Neuronal stem cell (in vitro differentiated cells): ENCODE data around the gene SSU72.

Source experiments
- DNase-seq: peaks from one replicate; pipeline ENCODE4 v3.0.0-alpha.2; 2013; ENCODE audit warnings: low spot score
- H2AFZ ChIP-seq: one replicate; pipeline ENCODE4 v1.6.1; 2013; ENCODE audit warnings: mild to moderate bottlenecking, low read length, inconsistent platforms
- H2AK5ac ChIP-seq: 2 replicates; pipeline ENCODE4 v1.6.1; 2013; ENCODE audit warnings: low read depth, mild to moderate bottlenecking, inconsistent platforms, low read length, moderate library complexity, mixed read lengths
- H2BK120ac ChIP-seq: 2 replicates; pipeline ENCODE4 v1.6.1; 2013; ENCODE audit warnings: low read depth, mild to moderate bottlenecking, inconsistent platforms, low read length, moderate library complexity, mixed read lengths
- H2BK12ac ChIP-seq: one replicate; pipeline ENCODE4 v1.6.1; 2013; ENCODE audit warnings: low read length, inconsistent platforms
- H2BK15ac ChIP-seq: 2 replicates; pipeline ENCODE4 v1.6.1; 2013; ENCODE audit warnings: mild to moderate bottlenecking, low read length, inconsistent platforms, mixed read lengths
- H2BK5ac ChIP-seq: one replicate; pipeline ENCODE4 v1.6.1; 2013; ENCODE audit warnings: inconsistent platforms, mild to moderate bottlenecking, low read length, moderate library complexity
- H3K14ac ChIP-seq: one replicate; pipeline ENCODE4 v1.6.1; 2013; ENCODE audit warnings: low read length, inconsistent platforms
- H3K18ac ChIP-seq: 2 replicates; pipeline ENCODE4 v1.6.1; 2013; ENCODE audit warnings: low read length, inconsistent platforms
- H3K23ac ChIP-seq: 2 replicates; pipeline ENCODE4 v1.6.1; 2013; ENCODE audit warnings: low read depth, mild to moderate bottlenecking, mixed read lengths, low read length, inconsistent platforms; ENCODE audit not compliant: poor library complexity
- H3K27ac ChIP-seq: replicated peaks from 3 replicates; pipeline ENCODE4 v1.5.1; 2013; ENCODE audit warnings: low read length, inconsistent platforms
- H3K27me3 ChIP-seq, 3 experiments: 2 replicates each; pipeline ENCODE4 v1.6.1; 2013; ENCODE audit warnings: low read length in 3 of 3, mild to moderate bottlenecking in 2 of 3, inconsistent platforms in 1 of 3, low read depth in 1 of 3, mixed read lengths in 1 of 3, moderate library complexity in 1 of 3; ENCODE audit not compliant: control insufficient read depth in 3 of 3, insufficient read depth in 3 of 3
- H3K36me3 ChIP-seq, 2 donors: replicated peaks in 1 of 2; 2 replicates each; pipeline ENCODE4 v1.6.1; 2013; ENCODE audit warnings: low read length in 2 of 2; ENCODE audit not compliant: control insufficient read depth in 2 of 2, insufficient read depth in 2 of 2
- H3K4ac ChIP-seq: 2 replicates; pipeline ENCODE4 v1.6.1; 2013; ENCODE audit warnings: inconsistent platforms, mild to moderate bottlenecking, low read length, moderate library complexity
- H3K4me1 ChIP-seq, 2 donors: 1 replicate in 1 of 2; 2 replicates in 1 of 2; pipeline ENCODE4 v1.6.1; 2013; ENCODE audit warnings: low read length in 2 of 2, low read depth in 1 of 2; ENCODE audit not compliant: control insufficient read depth in 2 of 2, insufficient read depth in 1 of 2
- H3K4me2 ChIP-seq: one replicate; pipeline ENCODE4 v1.6.1; 2013; ENCODE audit warnings: mild to moderate bottlenecking, low read length, inconsistent platforms; ENCODE audit not compliant: insufficient read depth, poor library complexity, severe bottlenecking
- H3K4me3 ChIP-seq, 2 donors: 2 replicates each; pipeline ENCODE4 v1.5.1; 2013; ENCODE audit warnings: low read length in 2 of 2, mild to moderate bottlenecking in 2 of 2, inconsistent platforms in 1 of 2, moderate library complexity in 1 of 2
- H3K79me1 ChIP-seq: one replicate; pipeline ENCODE4 v1.6.1; 2013; ENCODE audit warnings: low read depth, mild to moderate bottlenecking, inconsistent platforms, low read length, moderate library complexity
- H3K9ac ChIP-seq: one replicate; pipeline ENCODE4 v1.6.1; 2013; ENCODE audit warnings: mild to moderate bottlenecking, low read depth, low read length, inconsistent platforms; ENCODE audit not compliant: poor library complexity
- H3K9me3 ChIP-seq, 2 donors: replicated peaks in 1 of 2; 2 replicates each; pipeline versions ENCODE3 to v1.6.1; 2013; ENCODE audit warnings: low read length in 2 of 2, mild to moderate bottlenecking in 2 of 2, inconsistent platforms in 1 of 2, low read depth in 1 of 2, mixed read lengths in 1 of 2, moderate library complexity in 1 of 2; ENCODE audit not compliant: control insufficient read depth in 2 of 2, insufficient read depth in 1 of 2
- H4K8ac ChIP-seq: one replicate; pipeline ENCODE4 v1.6.1; 2013; ENCODE audit warnings: low read depth, mild to moderate bottlenecking, inconsistent platforms, low read length, moderate library complexity
- H4K91ac ChIP-seq: one replicate; pipeline ENCODE4 v1.6.1; 2013; ENCODE audit warnings: low read length, low read depth, mild to moderate bottlenecking, inconsistent platforms; ENCODE audit not compliant: poor library complexity
- WGBS, 2 donors: extraction: QIAGEN DNeasy Blood & Tissue Kit; methylation state at CpG; one replicate each; pipeline ENCODE4 v1.1.7; 2013; ENCODE audit warnings: missing lambda C conversion rate in 2 of 2, mixed read lengths in 1 of 2; ENCODE audit not compliant: insufficient read length in 2 of 2, insufficient replicate concordance in 1 of 2; ENCODE audit errors: extremely low coverage in 2 of 2; 5-methylcytosine and 5-hydroxymethylcytosine counted together

SSU72 gene

DNA sequence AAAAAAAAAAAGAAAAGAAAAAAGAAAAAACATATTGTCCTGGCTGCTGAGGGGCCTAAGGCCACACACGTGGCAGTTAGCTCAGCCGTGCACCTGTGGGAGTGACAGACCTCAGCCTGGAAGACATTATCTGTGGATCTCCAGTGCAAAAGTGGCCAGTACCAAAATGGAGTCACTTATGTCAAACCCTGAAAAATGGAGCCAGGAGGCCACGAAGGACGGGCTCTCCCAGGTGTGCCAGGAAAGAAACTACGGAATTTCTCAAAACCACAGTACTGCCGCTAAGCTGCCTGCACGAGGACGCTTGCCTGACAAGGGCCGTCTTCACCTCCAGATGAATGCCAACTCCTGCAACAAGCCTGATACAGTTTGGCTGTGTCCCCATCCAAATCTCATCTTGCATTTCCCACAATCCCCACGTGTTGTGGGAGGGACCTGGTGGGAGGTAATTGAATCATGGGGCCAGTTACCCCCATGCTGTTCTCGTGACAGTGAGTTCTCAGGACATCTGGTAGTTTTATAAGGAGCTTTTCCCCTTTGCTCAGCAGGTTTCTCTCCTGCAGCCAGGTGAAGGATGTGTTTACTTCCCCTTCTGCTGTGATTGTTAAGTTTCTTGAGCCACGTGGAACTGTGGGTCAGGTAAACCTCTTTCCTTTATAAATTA lies 35.3 kb upstream of the SSU72 start:
- no peak for DNase-seq
- Histone ChIP-seq H3K4me2 (no peak overlapping the region), H3K27ac (no peak overlapping the region), H3K4me1 (peaks cover 6 to 12% of the 10 kb centered on the region in 2 donors), H3K9me3 (no peaks in the 10 kb centered on the region), H2BK15ac (no peak overlapping the region), H4K91ac (no peak overlapping the region), H2BK120ac (no peak overlapping the region), H3K79me1 (peaks cover 6% of the 10 kb centered on the region), H2AFZ (no peak overlapping the region), H3K36me3 (peaks cover 0 to 8% of the 10 kb centered on the region in 2 donors), H4K8ac (no peak overlapping the region), H3K23ac (no peak overlapping the region), H3K4ac (no peak overlapping the region), H2AK5ac (no peak overlapping the region), H3K27me3 (no peaks in the 10 kb centered on the region), H3K14ac (no peak overlapping the region), H2BK5ac (no peak overlapping the region), H3K18ac (no peak overlapping the region), H3K9ac (no peak overlapping the region), H3K4me3 (no peak overlapping the region), H2BK12ac (no peak overlapping the region)
- WGBS, 2 donors = no CpG with 5 or more reads among the region's 12 CpGs

DNA sequence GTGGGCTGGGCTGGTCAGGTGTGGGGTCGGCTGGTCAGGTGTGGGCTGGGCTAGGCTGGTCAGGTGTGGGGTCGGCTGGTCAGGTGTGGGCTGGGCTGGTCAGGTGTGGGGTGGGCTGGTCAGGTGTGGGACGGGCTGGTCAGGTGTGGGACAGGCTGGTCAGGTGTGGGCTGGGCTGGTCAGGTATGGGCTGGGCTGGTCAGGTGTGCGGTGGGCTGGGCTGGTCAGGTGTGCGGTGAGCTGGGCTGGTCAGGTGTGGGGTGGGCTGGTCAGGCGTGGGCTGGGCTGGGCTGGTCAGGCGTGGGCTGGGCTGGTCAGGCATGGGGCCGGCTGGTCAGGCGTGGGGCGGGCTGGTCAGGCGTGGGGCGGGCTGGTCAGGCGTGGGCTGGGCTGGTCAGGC lies 31.6 kb upstream of the SSU72 start:
- no peak overlapping the region for H2BK12ac ChIP-seq
- H4K8ac ChIP-seq = no peak overlapping the region
- no peak overlapping the region for H3K4me3 ChIP-seq
- no peak overlapping the region for H2AK5ac ChIP-seq
- no peak overlapping the region for H3K4me2 ChIP-seq
- DNase-seq = no peak
- WGBS, 2 donors = no CpG with 5 or more reads among the region's 13 CpGs
- no peak overlapping the region for H3K9ac ChIP-seq
- H3K27ac ChIP-seq = no peak overlapping the region
- no peak overlapping the region for H3K18ac ChIP-seq
- H2BK15ac ChIP-seq = no peak overlapping the region
- H4K91ac ChIP-seq = no peak overlapping the region
- H2BK120ac ChIP-seq = no peak overlapping the region
- no peak overlapping the region for H3K14ac ChIP-seq
- H3K27me3 ChIP-seq = peaks cover 3 to 13% (median 3%) of the 10 kb centered on the region in 3 experiments
- no peak overlapping the region for H2BK5ac ChIP-seq
- H3K79me1 ChIP-seq = no peaks in the 10 kb centered on the region
- no peak overlapping the region for H2AFZ ChIP-seq
- no peaks in the 10 kb centered on the region for H3K4me1 ChIP-seq
- peaks cover 0 to 2% of the 10 kb centered on the region in 2 donors for H3K9me3 ChIP-seq
- no peaks in the 10 kb centered on the region for H3K36me3 ChIP-seq
- peak overlapping the region; percentile 55 for H3K23ac ChIP-seq
- H3K4ac ChIP-seq = no peak overlapping the region

DNA sequence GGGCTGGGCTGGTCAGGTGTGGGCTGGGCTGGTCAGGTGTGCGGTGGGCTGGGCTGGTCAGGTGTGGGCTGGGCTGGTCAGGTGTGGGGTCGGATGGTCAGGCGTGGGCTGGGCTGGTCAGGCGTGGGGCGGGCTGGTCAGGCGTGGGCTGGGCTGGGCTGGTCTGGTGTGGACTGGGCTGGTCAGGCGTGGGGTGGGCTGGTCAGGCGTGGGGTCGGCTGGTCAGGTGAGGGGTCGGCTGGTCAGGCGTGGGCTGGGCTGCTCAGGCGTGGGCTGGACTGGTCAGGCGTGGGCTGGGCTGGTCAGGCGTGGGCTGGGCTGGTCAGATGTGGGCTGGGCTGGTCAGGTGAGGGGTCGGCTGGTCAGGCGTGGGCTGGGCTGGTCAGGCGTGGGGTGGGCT lies 31.1 kb upstream of the SSU72 start:
- no CpG with 5 or more reads among the region's 17 CpGs for WGBS, 2 donors
- H3K14ac ChIP-seq = no peak overlapping the region
- no peak overlapping the region for H3K4ac ChIP-seq
- H2AK5ac ChIP-seq = no peak overlapping the region
- H2BK12ac ChIP-seq = no peak overlapping the region
- no peak overlapping the region for H2BK5ac ChIP-seq
- H3K23ac ChIP-seq = peak overlapping the region; percentile 31
- DNase-seq = no peak
- no peak overlapping the region for H2AFZ ChIP-seq
- peak overlapping the region; percentile 28 for H3K18ac ChIP-seq
- H2BK15ac ChIP-seq = no peak overlapping the region
- no peak overlapping the region for H2BK120ac ChIP-seq
- H3K36me3 ChIP-seq = no peaks in the 10 kb centered on the region
- peak overlapping the region; percentile 17 for H4K8ac ChIP-seq
- no peak overlapping the region for H4K91ac ChIP-seq
- H3K27me3 ChIP-seq = peaks cover 7 to 18% (median 7%) of the 10 kb centered on the region in 3 experiments
- no peak overlapping the region for H3K4me2 ChIP-seq
- no peaks in the 10 kb centered on the region for H3K79me1 ChIP-seq
- no peak overlapping the region for H3K4me3 ChIP-seq
- no peak overlapping the region for H3K27ac ChIP-seq
- H3K9ac ChIP-seq = no peak overlapping the region
- H3K4me1 ChIP-seq = peaks cover 0 to 3% of the 10 kb centered on the region in 2 donors
- peaks cover 0 to 2% of the 10 kb centered on the region in 2 donors for H3K9me3 ChIP-seq

DNA sequence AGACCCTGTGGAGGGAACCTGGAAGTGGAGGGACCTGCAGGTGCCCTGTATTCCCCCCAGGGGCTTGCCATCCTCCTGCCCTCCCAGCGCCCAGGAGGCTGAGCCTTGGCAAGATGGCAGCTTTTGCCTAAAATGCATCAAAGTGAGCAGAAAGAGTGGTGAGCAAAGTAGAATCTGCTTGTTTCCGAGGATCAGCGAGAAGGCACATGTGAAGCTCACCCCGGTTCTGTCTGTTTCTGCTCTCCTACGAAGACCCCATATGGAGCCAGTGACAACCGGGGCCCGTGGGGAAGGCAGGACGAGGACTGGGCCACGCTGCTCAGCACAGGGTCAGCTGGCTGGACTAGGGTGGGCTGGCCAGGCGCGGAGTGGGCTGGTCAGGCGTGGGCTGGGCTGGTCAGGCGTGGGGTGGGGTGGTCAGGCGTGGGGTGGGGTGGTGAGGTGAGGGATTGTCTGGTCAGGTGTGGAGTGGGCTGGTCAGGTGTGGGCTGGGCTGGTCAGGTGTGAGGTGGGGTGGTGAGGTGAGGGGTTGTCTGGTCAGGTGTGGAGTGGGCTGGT lies 30.4 kb upstream of the SSU72 start:
- no peak overlapping the region for H2AK5ac ChIP-seq
- H3K4me2 ChIP-seq = no peak overlapping the region
- no peaks in the 10 kb centered on the region for H3K79me1 ChIP-seq
- no peaks in the 10 kb centered on the region for H3K36me3 ChIP-seq
- H4K91ac ChIP-seq = no peak overlapping the region
- no peak overlapping the region for H2BK120ac ChIP-seq
- H3K23ac ChIP-seq = peak overlapping the region; percentile 31
- H2BK5ac ChIP-seq = no peak overlapping the region
- no CpG with 5 or more reads among the region's 14 CpGs for WGBS, 2 donors
- no peak overlapping the region for H2BK12ac ChIP-seq
- H4K8ac ChIP-seq = no peak overlapping the region
- no peak for DNase-seq
- no peak overlapping the region for H2BK15ac ChIP-seq
- H3K9ac ChIP-seq = peak overlapping the region; percentile 21
- H3K9me3 ChIP-seq = peaks cover 0 to 2% of the 10 kb centered on the region in 2 donors
- no peak overlapping the region for H3K4ac ChIP-seq
- peaks cover 12 to 24% (median 12%) of the 10 kb centered on the region in 3 experiments for H3K27me3 ChIP-seq
- H3K18ac ChIP-seq = no peak overlapping the region
- no peak overlapping the region for H3K14ac ChIP-seq
- no peak overlapping the region for H2AFZ ChIP-seq
- no peak overlapping the region for H3K4me3 ChIP-seq
- no peak overlapping the region for H3K27ac ChIP-seq
- peaks cover 3 to 8% of the 10 kb centered on the region in 2 donors for H3K4me1 ChIP-seq
